ENCODE results near the gene BAX.
"Not testable (repeated sequence)": the region's sequence is repeated elsewhere in the genome, so short reads cannot be mapped to it uniquely, and the experiment has no call there.

BAX gene

GRCh38 chr19:48918071-48918470 is 36.6 kb upstream of the BAX start:
- TF ChIP-seq POLR2AphosphoS5 (IDR thresholded peaks at IDR 0.05; ENCODE audit: low read depth): no peak
- no peak for TF ChIP-seq SPI1 (IDR thresholded peaks at IDR 0.05; ENCODE audit: borderline replicate concordance, low read depth)
- TF ChIP-seq, protein P1, sequence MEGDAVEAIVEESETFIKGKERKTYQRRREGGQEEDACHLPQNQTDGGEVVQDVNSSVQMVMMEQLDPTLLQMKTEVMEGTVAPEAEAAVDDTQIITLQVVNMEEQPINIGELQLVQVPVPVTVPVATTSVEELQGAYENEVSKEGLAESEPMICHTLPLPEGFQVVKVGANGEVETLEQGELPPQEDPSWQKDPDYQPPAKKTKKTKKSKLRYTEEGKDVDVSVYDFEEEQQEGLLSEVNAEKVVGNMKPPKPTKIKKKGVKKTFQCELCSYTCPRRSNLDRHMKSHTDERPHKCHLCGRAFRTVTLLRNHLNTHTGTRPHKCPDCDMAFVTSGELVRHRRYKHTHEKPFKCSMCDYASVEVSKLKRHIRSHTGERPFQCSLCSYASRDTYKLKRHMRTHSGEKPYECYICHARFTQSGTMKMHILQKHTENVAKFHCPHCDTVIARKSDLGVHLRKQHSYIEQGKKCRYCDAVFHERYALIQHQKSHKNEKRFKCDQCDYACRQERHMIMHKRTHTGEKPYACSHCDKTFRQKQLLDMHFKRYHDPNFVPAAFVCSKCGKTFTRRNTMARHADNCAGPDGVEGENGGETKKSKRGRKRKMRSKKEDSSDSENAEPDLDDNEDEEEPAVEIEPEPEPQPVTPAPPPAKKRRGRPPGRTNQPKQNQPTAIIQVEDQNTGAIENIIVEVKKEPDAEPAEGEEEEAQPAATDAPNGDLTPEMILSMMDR (IDR thresholded peaks at IDR 0.05; ENCODE audit: insufficient read depth, low read length): no peak
- TF ChIP-seq, protein P2, sequence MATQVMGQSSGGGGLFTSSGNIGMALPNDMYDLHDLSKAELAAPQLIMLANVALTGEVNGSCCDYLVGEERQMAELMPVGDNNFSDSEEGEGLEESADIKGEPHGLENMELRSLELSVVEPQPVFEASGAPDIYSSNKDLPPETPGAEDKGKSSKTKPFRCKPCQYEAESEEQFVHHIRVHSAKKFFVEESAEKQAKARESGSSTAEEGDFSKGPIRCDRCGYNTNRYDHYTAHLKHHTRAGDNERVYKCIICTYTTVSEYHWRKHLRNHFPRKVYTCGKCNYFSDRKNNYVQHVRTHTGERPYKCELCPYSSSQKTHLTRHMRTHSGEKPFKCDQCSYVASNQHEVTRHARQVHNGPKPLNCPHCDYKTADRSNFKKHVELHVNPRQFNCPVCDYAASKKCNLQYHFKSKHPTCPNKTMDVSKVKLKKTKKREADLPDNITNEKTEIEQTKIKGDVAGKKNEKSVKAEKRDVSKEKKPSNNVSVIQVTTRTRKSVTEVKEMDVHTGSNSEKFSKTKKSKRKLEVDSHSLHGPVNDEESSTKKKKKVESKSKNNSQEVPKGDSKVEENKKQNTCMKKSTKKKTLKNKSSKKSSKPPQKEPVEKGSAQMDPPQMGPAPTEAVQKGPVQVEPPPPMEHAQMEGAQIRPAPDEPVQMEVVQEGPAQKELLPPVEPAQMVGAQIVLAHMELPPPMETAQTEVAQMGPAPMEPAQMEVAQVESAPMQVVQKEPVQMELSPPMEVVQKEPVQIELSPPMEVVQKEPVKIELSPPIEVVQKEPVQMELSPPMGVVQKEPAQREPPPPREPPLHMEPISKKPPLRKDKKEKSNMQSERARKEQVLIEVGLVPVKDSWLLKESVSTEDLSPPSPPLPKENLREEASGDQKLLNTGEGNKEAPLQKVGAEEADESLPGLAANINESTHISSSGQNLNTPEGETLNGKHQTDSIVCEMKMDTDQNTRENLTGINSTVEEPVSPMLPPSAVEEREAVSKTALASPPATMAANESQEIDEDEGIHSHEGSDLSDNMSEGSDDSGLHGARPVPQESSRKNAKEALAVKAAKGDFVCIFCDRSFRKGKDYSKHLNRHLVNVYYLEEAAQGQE (IDR thresholded peaks at IDR 0.05; ENCODE audit: insufficient replicate concordance, low read depth): no peak
- no peak for TF ChIP-seq GABPA (IDR thresholded peaks at IDR 0.05; ENCODE audit: low read depth)
- H3K4me3 ChIP-seq (replicated peaks; ENCODE audit: insufficient read depth, low read length): no peak overlapping the region
- no peak for DNase-seq (ENCODE audit: low read depth in 1 of 2, low spot score in 1 of 2)
- H3K27ac ChIP-seq (replicated peaks): no peak overlapping the region
- no peaks in the 10 kb centered on the region for H3K27me3 ChIP-seq (ENCODE audit: insufficient read depth, poor library complexity, severe bottlenecking)

DNA sequence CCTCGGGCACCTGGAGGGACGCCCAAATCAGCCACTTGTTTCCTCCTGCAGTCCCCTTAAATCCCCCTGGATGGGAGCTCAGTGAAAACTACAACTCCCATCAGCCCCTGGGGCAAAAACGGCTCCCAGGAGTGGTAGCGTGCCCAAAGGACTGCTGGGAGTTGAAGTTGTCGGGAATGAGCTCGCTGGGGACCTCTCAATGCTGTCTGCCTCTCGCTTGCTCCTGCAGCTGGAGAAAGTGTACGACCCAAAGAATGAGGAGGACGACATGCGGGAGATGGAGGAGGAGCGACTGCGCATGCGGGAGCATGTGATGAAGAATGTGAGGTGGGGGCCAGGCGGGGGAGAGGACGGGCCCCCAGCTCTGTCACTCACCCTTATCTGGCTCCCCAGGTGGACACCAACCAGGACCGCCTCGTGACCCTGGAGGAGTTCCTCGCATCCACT is 35.9 kb upstream of the BAX start:
- no peak overlapping the region for H3K27ac ChIP-seq (replicated peaks)
- no peak overlapping the region for H3K4me3 ChIP-seq (replicated peaks; ENCODE audit: insufficient read depth, low read length)
- DNase-seq (ENCODE audit: low read depth in 1 of 2, low spot score in 1 of 2): peak in 1 of 2 experiments; percentile 18
- no peak for TF ChIP-seq POLR2AphosphoS5 (IDR thresholded peaks at IDR 0.05; ENCODE audit: low read depth)
- H3K27me3 ChIP-seq (ENCODE audit: insufficient read depth, poor library complexity, severe bottlenecking): no peaks in the 10 kb centered on the region

GRCh38 chr19:48919271-48919670 is 35.4 kb upstream of the BAX start:
- H3K4me3 ChIP-seq (replicated peaks; ENCODE audit: insufficient read depth, low read length); DNase-seq (ENCODE audit: low read depth in 1 of 2, low spot score in 1 of 2); H3K27me3 ChIP-seq (ENCODE audit: insufficient read depth, poor library complexity, severe bottlenecking); H3K27ac ChIP-seq (replicated peaks): not testable (repeated sequence)

DNA sequence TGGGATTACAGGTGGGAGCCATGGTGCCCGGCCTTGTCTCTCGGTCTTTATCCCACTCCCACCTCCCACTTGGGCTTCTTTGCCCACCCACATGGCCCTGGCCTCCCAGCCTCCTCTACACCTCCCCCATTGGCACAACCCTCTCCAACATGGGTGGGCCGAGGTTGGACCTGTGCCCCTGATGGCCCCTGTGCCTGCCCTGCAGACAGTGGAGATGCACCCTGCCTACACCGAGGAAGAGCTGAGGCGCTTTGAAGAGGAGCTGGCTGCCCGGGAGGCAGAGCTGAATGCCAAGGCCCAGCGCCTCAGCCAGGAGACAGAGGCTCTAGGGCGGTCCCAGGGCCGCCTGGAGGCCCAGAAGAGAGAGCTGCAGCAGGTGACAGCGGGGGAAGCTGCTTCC is 33.7 kb upstream of the BAX start:
- no peak for DNase-seq (ENCODE audit: low read depth in 1 of 2, low spot score in 1 of 2)
- H3K27me3 ChIP-seq (ENCODE audit: insufficient read depth, poor library complexity, severe bottlenecking): no peaks in the 10 kb centered on the region
- TF ChIP-seq POLR2AphosphoS5 (IDR thresholded peaks at IDR 0.05; ENCODE audit: low read depth): no peak
- TF ChIP-seq, protein P2 (IDR thresholded peaks at IDR 0.05; ENCODE audit: insufficient replicate concordance, low read depth): no peak
- TF ChIP-seq, protein P1 (IDR thresholded peaks at IDR 0.05; ENCODE audit: insufficient read depth, low read length): no peak
- no peak overlapping the region for H3K4me3 ChIP-seq (replicated peaks; ENCODE audit: insufficient read depth, low read length)
- no peak overlapping the region for H3K27ac ChIP-seq (replicated peaks)

DNA sequence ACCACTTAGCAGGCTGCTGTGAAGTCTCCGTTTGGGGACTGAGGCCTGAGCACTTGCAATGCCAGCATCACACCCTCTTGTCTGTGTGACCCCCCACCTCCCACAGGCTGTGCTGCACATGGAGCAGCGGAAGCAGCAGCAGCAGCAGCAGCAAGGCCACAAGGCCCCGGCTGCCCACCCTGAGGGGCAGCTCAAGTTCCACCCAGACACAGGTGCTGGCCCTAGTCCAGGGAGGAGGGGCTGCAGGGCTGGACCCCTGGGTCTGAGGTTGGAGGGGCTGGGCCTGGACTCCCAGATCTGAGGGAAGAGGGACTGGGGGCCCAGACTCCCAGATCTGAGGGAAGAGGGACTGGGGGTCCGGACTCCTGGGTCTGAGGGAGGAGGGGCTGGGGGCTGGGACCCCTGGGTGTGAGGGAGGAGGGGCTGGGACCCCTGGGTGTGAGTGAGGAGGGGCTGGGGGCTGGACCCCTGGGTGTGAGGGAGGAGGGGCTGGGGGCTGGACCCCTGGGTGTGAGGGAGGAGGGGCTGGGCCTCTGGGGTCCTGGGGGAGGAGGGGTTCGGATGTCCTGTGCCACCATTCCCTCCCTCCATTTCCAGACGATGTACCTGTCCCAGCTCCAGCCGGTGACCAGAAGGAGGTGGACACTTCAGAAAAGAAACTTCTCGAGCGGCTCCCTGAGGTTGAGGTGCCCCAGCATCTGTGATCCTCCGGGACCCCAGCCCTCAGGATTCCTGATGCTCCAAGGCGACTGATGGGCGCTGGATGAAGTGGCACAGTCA is 32.8 kb upstream of the BAX start:
- Histone ChIP-seq H3K27me3 (ENCODE audit: insufficient read depth, poor library complexity, severe bottlenecking) (no peaks in the 10 kb centered on the region), H3K4me3 (replicated peaks; ENCODE audit: insufficient read depth, low read length) (no peak overlapping the region), H3K27ac (replicated peaks) (no peak overlapping the region)
- DNase-seq (ENCODE audit: low read depth in 1 of 2, low spot score in 1 of 2): no peak
- no peak for TF ChIP-seq GABPA (IDR thresholded peaks at IDR 0.05; ENCODE audit: low read depth)
- TF ChIP-seq, protein P2 (IDR thresholded peaks at IDR 0.05; ENCODE audit: insufficient replicate concordance, low read depth): no peak
- TF ChIP-seq, protein P1 (IDR thresholded peaks at IDR 0.05; ENCODE audit: insufficient read depth, low read length): no peak
- no peak for TF ChIP-seq SPI1 (IDR thresholded peaks at IDR 0.05; ENCODE audit: borderline replicate concordance, low read depth)
- TF ChIP-seq POLR2AphosphoS5 (IDR thresholded peaks at IDR 0.05; ENCODE audit: low read depth): no peak
